Ramos (cell line): Measurements from ENCODE around the gene RBX1.
"Not testable (repeated sequence)": the region's sequence is repeated elsewhere in the genome, so short reads cannot be mapped to it uniquely, and the experiment has no call there.

Experiments used
- in situ Hi-C: fragments of 300-500 bp; cut with MboI; formaldehyde crosslinking; loops from one replicate; pipeline ENCODE4 v1.14.3; 2022; ENCODE audit warnings: low sequenced_read_pairs; ENCODE audit not compliant: unreplicated experiment

The RBX1 gene

DNA sequence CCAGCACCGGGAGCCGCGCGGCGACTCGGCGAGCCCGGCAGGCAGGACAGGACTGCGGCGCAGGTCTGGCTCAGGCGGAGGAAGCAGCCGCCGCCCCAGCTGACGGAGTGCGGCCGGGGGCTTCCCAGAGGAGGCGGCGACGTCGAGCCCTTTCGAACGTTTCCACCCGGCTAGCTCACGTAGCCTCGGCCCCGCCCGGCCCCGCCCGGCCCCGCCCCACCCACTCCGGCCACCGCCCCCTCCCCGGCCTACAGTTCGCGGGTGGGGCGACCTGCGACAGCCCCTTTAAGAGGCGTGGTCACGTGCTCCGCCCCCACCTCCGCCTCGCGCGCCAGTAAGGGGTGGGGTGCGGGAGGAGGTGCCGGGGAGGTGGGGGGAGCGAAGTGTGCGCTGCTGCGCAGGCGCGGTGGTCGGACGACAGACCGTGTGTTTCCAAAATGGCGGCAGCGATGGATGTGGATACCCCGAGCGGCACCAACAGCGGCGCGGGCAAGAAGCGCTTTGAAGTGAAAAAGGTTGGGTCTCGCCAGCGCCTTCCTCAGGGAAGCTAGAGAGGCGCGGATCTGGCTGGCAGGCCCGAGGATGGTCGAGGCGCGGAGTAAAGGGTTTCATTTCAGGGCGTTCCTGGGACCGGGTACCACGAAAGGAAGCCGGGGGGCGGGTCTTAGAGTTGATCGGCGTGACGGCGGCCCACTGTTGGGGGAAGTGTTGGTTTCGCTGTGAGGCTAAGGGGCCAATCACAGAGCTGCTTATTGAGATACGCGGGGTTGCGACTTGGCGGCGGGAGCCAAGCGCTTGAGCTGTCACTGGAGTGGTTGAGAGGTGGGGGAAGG lies at the start of gene RBX1:
RBX1 (plus strand) TSS at position 417 of the 833 bp plus-strand sequence; CDS start at position 438, 21 bp downstream.
- in situ Hi-C loops: no loop called here

DNA sequence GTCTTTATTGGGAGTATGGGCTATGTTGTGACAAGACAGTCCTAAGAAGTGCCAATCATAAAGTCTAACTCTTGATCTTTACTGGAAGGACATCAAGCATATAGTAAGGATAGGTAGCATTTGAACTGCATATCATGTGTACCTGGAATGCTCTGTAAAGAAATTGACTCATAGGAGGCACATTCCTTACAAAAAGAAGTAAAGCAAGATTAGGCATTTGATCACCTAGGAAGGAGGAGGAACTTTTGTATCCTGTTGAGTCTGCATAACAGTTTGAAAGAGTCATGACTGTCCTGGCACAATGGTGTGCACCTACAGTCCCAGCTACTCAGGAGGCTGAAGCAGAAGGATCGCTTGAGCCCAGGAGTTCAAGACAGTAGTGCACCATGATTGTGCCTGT lies 47.1 kb upstream of the RBX1 start:
- in situ Hi-C loops: no loop called here

DNA sequence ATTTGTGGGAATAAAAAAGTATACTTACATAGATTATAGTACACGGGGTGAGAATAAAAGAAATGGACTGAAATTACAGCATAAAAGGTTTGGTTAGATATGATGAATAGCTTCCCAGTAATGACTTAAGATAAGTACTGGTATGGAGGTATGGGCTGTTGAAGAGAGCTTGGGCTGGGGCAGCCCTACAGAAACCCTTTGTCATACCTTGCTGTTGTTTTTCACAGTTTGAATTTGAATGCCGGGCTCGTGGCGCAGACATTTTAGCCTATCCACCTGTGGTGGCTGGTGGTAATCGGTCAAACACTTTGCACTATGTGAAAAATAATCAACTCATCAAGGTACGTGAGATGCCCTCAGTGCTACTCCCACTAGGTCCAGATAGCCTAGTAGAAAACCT lies 42.3 kb upstream of the RBX1 start:
- in situ Hi-C loops: no loop called here

DNA sequence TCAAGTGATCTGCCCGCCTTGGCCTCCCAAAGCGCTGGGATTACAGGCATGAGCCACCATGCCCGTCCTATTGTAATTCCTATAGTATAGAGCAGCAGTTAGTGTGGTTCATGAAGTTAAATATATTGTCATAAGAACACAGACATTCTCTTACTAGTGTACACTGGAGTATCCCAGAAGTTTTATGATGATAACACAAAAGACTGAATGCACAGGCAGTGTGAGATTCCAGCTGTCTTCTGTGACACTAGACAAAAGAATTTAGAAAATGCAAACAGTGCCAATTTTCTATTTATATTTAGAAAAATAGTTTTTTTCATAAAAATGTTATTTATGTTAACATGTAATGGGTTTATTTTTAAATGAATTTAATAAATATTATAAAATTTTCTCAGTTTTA lies 39.4 kb upstream of the RBX1 start:
- in situ Hi-C loops: no loop called here

DNA sequence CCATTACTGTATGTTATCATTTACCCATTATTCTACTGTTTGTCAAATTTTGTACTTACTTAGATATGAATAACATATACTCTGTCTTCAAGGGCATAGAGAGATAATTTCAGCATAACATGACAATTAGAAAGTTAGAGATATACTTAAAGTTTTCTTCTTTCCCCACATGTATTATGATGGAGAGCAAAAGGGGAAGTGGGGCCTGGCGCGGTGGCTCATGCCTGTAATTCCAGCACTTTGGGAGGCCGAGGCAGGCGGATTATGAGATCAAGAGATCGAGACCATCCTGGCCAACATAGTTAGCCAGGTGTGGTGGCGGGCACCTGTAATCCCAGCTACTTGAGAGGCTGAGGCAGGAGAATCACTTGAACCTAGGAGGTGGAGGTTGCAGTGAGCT lies 38.2 kb upstream of the RBX1 start:
- in situ Hi-C loops: not testable (repeated sequence)

DNA sequence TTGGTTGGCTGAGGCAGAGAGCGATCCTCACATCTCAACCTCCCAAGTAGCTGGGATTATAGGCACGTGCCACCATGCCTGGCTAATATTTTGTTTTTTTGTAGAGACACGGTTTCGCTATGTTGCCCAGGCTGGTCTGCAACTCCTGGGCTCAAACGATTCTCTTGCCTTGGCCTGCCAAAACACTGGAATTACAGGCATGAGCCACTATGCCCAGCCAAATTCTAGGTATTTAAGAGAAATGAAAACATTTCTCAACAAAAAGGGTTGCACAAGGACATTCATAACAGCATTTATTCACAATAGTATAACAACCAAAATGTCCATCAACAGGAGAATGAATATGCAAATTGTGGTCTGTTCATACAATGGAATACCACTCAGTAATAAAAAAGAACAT lies 31.7 kb upstream of the RBX1 start:
- in situ Hi-C loops: no loop called here

DNA sequence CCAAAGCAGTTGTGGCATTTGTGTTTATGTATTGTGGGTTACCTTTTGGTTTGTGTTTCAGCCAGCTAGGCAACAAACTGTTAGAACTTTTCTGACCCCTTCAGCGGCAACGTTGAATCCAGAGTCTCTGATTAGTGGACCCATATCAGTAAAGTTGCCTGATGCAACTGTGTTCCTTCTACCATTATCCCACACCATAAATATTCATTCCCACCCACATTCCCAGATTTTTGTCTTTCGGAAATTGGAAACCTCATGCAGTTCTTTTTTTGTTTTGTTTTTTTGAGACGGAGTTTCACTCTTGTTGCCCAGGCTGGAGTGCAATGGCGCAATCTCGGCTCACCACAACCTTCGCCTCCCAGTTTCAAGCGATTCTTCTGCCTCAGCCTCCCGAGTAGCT lies 30.7 kb upstream of the RBX1 start:
- in situ Hi-C loops: loop anchor here (5.0 kb wide), 1 partner anchor 312 kb away; no protein-coding TSS in a partner anchor

DNA sequence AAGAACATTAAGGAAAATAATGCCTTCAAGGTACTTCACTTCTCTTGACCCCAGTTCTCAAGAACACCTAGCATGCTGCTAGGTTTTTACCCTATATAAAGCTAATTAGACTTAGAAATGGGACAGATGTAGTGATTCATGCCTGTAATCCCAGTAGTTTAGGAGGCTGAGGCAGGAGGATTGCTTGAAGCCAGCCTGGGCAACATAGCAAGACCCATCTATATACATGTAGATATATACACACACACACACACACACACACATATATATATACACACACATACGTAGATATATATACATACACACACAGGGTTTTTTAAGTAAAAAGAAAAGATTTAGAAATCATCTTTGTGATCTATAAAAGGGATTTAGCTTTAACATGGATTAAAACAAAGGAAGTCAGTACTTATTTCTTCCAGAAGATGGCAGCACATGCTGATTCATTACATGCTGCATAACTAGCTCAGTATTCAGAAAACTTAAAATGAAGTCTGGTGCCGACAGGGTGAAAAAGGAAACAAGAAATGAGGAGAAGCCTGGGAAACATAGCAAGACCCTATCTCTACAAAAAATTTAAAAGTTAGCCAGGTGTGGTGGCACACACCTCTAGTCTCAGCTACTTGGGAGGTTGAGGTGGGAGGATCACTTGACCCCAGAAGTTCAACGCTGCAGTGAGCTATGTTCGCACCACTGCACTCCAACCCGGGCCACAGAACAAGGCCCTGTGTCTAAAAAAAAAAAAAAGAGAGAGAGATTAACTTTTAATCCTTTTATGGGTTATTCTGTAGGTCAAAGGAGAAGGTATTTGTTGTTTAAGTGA lies 28.5 kb upstream of the RBX1 start:
- in situ Hi-C loops: loop anchor here (5.0 kb wide), 1 partner anchor 310 kb away; no protein-coding TSS in a partner anchor

DNA sequence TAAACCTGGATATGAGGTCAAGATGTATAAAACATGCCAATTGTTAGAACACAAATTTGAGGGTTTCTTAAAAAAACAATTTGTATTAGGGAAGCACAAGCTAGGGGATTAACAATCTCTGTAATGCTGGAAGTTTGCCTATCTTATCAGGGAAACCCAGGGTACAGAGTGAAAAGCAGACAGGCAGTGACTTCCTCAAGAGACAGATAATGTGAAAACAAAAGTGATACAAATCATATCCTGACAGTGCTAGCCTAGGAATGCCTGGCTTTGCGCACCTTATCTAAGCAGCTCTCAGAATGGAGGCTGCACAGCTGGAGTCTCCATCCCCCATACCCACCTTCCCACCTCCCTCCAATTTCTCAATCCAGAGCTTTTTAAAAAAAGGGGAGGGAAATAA lies 22.5 kb upstream of the RBX1 start:
- in situ Hi-C loops: no loop called here

DNA sequence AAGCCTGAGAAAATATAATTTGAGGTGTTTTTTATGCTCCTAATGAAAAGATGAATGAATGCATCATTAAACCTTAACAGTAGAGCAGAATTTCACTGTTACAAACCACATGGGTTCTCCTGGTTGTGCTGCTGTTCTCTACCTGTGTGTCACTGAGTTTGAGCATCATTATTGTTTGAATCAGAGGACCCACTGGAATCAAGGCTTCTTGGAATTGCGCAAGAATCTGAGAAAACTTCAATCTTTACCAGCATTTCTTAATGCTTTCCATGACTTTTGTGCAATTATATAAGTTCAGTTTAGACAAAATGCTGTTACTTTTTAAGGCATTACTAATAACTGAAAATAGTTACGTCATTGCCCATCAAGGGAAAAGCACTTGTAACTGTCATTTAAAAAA lies 18.8 kb upstream of the RBX1 start:
- in situ Hi-C loops: no loop called here

DNA sequence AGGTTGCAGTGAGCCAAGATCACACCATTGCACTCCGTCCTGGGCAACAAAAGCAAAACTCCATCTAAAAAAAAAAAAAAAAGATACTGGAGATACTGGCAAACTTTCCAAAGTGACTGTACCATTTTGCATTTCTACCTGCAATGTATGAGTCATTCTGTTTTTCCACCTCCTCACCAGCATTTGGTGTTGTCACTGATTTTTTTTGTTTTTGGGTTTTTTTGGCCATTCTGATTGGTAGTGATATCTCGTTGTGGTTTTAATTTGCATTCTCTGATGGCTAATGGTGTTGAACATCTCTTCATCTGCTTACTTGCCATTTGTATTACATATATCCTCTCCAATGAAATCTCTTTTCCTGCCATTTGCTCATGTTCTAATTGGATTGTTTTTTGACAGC lies 12.0 kb upstream of the RBX1 start:
- in situ Hi-C loops: no loop called here

DNA sequence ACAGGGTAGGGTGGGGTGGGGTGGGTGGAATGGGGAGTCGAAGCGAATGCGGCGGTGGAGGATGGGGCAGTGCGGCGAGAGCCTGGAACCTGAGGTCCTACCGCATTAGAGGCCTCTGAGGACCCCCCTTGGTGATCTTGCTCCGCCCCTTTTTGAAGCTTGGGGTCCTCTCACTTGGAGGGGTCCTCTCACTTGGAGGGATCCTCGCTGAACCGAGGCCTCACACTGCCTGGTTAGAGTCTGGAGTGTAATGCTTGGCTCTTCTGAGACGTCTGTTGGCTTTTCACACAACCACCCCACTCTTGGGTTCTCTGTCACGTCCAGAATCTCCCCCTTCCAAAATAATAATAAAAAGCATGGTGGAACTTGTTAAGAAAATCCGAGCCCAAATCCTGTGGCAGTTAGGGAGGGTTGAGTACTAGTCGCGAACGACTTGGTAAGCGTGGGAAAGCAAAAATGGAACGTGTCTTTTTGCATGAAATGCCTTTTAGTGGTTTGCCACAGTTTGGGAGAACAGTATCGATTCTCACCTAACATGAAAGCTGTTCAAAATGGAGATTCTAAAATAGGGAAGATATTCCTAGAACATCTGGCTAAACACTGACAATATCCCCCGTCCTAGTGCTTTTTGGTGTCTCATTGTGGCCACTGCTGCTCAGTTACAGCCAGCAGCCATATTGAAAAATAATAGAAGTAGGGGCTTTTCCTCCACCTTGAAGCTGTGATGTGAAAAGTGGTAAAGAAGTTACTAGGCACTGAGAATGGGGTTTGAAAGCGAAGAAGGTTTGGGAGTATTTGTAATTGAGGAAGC lies 822 bp downstream of the RBX1 start:
- in situ Hi-C loops: no loop called here

DNA sequence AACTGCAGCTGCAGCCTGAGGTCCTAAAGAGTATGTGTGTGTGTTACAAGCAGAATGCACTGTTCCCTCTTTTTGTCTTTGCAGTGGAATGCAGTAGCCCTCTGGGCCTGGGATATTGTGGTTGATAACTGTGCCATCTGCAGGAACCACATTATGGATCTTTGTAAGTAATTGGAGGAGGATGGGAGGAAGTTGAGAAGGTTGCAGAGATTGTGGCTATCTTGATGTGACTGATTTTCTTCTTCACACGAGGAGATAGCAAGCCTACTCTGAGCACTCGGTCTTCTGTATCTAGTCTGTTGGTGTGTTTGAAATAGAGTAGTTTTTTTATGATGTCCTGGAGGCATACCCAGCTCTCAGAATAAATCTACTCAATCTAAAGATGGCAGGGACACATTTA lies 2.3 kb downstream of the RBX1 start:
- in situ Hi-C loops: no loop called here

DNA sequence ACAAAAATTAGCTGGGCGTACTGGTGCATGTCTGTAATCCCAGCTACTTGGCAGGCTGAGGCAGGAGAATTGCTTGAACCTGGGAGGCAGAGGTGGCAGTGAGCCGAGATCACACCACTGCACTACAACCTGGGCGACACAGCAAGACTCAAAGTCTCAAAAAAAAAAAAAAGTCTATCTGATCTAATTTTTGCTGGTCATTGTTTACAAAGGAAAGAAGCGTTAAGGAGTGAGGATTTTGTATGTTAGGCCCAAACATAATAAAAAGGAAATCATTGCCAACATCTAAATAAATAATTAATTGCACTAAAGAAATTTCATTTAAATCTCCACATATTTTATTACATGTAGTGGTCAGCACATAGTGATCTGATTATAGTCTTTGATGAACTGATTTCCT lies 2.9 kb downstream of the RBX1 start:
- in situ Hi-C loops: no loop called here

DNA sequence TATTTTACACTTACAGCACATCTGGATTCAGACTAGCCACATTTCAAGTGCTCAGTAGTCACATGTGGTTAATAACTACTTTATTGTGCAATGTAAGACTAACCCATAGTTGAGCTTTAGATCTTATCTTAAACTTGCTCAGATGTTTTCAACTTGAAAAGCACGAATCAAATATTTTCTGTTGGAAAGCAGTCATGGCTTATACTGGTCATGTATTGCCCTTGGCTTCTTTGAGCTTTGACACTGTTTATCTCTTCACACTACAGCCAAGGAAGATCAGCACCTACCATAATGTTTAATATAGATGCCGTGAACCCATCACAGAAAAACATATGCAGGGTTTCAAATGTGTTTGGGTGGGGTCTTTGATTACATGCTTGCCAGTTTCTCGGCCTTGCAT lies 4.4 kb downstream of the RBX1 start:
- in situ Hi-C loops: no loop called here

DNA sequence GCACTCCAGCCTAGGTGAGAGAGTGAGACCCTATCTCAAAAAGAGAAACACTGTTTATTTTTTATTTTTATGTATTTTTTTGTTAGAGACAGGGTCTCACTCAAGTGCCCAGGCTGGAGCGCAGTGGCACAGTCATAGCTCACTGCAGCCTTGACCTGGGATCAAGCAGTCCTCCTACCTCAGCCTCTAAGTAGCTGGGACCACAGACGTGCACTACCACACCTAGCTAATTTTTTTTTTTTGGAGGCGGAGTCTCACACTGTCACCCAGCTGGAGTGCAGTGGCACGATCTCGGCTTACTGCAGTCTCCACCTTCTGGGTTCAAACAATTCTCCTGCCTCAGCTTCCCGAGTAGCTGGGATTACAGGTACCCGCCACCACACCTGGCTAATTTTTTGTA lies 6.4 kb downstream of the RBX1 start:
- in situ Hi-C loops: no loop called here

DNA sequence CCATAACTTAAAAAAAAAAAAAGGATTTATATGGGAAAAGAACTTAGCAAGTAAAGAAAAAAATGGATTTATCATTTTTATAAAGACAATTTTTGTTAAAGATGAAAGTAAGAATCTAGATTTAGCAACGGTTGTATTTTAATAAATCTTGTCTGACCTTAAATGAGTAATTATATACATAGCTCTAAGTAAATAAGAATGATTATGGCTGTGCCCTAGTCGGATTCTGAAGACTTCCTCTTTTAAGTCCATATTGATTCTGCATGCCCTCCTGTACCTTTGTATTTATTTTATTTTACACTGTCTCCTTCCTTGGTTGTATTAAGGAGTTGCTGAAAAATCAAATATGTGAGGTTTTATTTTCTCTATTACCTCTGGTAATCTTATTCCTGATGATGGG lies 7.1 kb downstream of the RBX1 start:
- in situ Hi-C loops: no loop called here

DNA sequence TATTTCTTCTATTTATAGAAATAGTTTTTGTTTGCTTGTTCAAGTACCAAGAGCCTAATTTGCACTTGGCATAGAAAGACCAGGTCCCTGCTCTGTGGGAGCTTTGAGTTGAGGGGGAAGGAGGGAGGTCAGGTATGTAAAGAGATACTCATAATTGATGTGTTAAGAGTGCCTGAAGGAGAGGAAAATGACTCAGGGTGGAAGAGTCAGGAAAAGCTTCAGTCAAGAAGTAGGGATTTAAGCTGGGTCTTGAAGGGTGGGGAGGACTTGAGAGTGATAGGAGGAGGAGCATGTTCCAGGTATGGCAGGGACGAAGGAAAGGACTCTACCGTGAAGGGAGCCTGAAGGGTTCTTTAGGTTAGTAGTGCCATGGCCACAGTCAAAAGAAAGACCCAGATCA lies 9.0 kb downstream of the RBX1 start:
- in situ Hi-C loops: no loop called here

DNA sequence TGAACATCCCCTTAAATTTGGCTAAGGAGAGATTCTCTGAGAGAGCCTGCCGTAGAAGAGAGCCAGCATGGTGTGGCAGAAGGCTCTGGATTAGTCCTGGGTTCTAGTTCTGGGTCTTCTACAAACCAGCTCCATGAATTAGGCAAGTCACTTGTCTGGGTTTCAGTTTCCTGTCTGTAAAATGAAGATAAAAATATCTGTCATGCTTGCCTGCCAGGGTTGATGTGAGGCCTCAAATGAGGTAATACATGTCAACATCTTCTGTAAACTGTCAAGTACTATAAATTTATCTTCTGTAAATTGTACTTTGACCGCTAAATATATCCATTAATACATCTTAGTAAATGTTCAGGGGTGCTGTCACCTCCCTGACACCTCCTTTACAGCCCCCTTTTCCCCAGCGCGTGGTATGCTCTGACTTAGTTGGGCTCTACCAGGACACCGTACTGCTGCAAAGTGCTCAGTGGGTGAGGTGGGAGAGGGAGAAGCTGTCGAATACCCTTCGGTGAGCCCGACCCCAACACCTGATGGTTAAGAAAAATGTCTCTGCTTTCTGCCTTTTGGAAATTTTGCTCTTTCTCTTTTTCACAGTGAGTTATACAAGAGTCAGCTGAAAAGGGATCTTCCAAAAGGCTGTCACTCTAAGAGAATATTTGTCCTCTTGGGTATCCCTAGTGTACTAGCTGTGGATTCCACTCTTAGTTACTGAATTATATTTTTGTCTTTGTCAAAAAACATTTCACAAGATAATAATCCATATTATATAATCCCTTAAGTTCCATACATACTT lies 15.0 kb downstream of the RBX1 start:
- in situ Hi-C loops: no loop called here

DNA sequence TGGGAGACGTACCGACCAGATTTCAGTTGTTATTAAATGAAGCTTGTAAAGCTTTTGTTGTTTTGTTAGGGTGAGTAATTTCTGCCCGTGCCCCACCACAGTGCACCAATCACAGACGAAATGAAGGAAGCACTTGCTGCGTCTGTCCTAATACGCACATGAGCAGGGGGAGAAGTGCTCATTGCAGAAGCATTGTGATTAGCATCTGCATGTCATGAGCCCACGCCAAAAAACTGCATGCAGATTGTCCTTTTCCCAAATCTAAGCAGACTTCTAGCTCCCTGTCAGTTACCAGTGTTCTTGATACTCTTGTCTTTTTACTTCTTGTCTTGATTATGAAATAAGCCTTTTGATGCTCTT lies 15.5 kb downstream of the RBX1 start:
- in situ Hi-C loops: no loop called here
